GM21367 (cell line): Measurements from ENCODE around the gene ATG5.

Experiments
- ATAC-seq: cut with Tn5 transposase; IDR thresholded peaks from one replicate; pipeline ENCODE4 v1.9.1; 2021; ENCODE audit not compliant: unreplicated experiment

ATG5 gene

GRCh38 chr6:106325336-106326178 is at the start of gene ATG5:
TSS of gene ATG5 (minus strand) at chr6:106325760. CDS start at chr6:106316208, 9,552 bp downstream.
- ATAC-seq, result peak; percentile 91

- ATAC-seq, result no peak
Observed at GRCh38 chr6:106373502-106374239, 48.1 kb upstream of the ATG5 start.

GRCh38 chr6:106372838-106373501 is 47.4 kb upstream of the ATG5 start:
- no peak for ATAC-seq

GRCh38 chr6:106370639-106371038 is 45.1 kb upstream of the ATG5 start:
- no peak for ATAC-seq

- ATAC-seq, result no peak
Observed at GRCh38 chr6:106369739-106370138, 44.2 kb upstream of the ATG5 start.

- no peak for ATAC-seq
Observed at GRCh38 chr6:106363401-106364138, 38.0 kb upstream of the ATG5 start.

GRCh38 chr6:106360989-106361430 is 35.5 kb upstream of the ATG5 start:
- no peak for ATAC-seq

GRCh38 chr6:106360410-106360988 is 34.9 kb upstream of the ATG5 start, which contains the start of gene CRYBG1:
TSS of gene CRYBG1 (plus strand) at chr6:106360717. CDS start at chr6:106360909, 192 bp downstream.
- no peak for ATAC-seq

- no peak for ATAC-seq
Observed at GRCh38 chr6:106359959-106360409, 34.4 kb upstream of the ATG5 start.

- ATAC-seq, result no peak
Observed at GRCh38 chr6:106356378-106356777, 30.8 kb upstream of the ATG5 start.

- no peak for ATAC-seq
Observed at GRCh38 chr6:106347219-106347618, 21.7 kb upstream of the ATG5 start.

- peak; percentile 80 for ATAC-seq
Observed at GRCh38 chr6:106339334-106340029, 13.9 kb upstream of the ATG5 start.

GRCh38 chr6:106334646-106335448 is 9.3 kb upstream of the ATG5 start:
- ATAC-seq, result no peak

- no peak for ATAC-seq
Observed at GRCh38 chr6:106324726-106325335, 729 bp downstream of the ATG5 start.

- ATAC-seq, result no peak
Observed at GRCh38 chr6:106321940-106322339, 3.6 kb downstream of the ATG5 start.

GRCh38 chr6:106318851-106319250 is 6.7 kb downstream of the ATG5 start:
- ATAC-seq, result no peak

GRCh38 chr6:106318061-106318460 is 7.5 kb downstream of the ATG5 start:
- no peak for ATAC-seq

GRCh38 chr6:106316375-106316766 is 9.2 kb downstream of the ATG5 start:
- no peak for ATAC-seq
